GM12878 (cell line): Measurements from ENCODE around the gene KLHL10.

Source experiments
- BHLHE40 ChIP-seq, 2 experiments: fragments of 450-650 bp in 1 of 2; IDR thresholded peaks; 2 replicates each; pipeline ENCODE4 v1.6.1; 2011 to 2017; ENCODE audit warnings: low read depth in 2 of 2, borderline replicate concordance in 1 of 2, improper control_type of control experiment in 1 of 2, low read length in 1 of 2, mild to moderate bottlenecking in 1 of 2
- BRCA1 ChIP-seq: IDR thresholded peaks from 2 replicates; pipeline ENCODE4 v1.6.1; 2011; ENCODE audit warnings: low read depth, low read length, improper control_type of control experiment
- CTCF ChIP-seq, 3 experiments: IDR thresholded peaks in 2 of 3; conservative IDR thresholded peaks in 1 of 3; 2 replicates each; pipeline ENCODE4 v1.5.1; 2011; ENCODE audit warnings: low read depth in 3 of 3, low read length in 3 of 3, mild to moderate bottlenecking in 3 of 3, control low read depth in 2 of 3, moderate library complexity in 2 of 3, inconsistent platforms in 1 of 3, mixed read lengths in 1 of 3; ENCODE audit not compliant: control insufficient read depth in 2 of 3, insufficient read depth in 1 of 3; ENCODE audit errors: extremely low read depth in 1 of 3
- EGR1 ChIP-seq, 2 experiments: IDR thresholded peaks; 1 replicate in 1 of 2; 2 replicates in 1 of 2; pipeline ENCODE4 v1.6.1; 2011 to 2012; ENCODE audit warnings: low read depth in 2 of 2, low read length in 2 of 2, borderline replicate concordance in 1 of 2, mild to moderate bottlenecking in 1 of 2, moderate library complexity in 1 of 2
- POLR2A ChIP-seq: IDR thresholded peaks from 2 replicates; pipeline ENCODE4 v1.6.1; 2011; ENCODE audit warnings: low read depth, mild to moderate bottlenecking, low read length
- TAF1 ChIP-seq: IDR thresholded peaks from 2 replicates; pipeline ENCODE4 v1.6.1; 2011; ENCODE audit warnings: mild to moderate bottlenecking, low read depth, low read length, borderline replicate concordance
- TCF3 ChIP-seq: IDR thresholded peaks from 2 replicates; pipeline ENCODE4 v1.6.1; 2012; ENCODE audit warnings: low read depth, mild to moderate bottlenecking, low read length, borderline replicate concordance; ENCODE audit not compliant: insufficient read depth
- TF ChIP-seq, protein P1 (sequence below): fragments of 450-650 bp; formaldehyde crosslinking; IDR thresholded peaks from 2 replicates; pipeline ENCODE4 v1.4.0; 2020; ENCODE audit warnings: mild to moderate bottlenecking, moderate library complexity

DNA sequence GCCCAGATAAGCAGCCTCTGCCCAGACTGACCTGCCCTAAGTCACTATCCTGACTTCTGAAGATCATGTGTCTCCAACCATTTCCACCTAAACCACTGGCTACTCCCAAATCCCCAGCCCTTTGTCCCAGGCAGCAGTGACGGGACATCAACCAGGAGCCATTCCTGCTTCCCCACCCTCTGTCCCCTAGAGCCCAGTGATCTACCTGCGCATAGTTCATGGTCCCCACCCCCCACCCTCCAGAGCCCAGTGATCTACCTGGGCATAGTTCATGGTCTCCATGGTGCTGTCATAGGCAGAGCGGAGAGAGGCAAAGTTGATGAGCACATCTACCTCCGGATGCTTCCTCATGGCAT lies 54.4 kb downstream of the KLHL10 start:
- no peak for TF ChIP-seq BHLHE40 (IDR thresholded peaks at IDR 0.05; ENCODE audit: borderline replicate concordance in 1 of 2, low read depth in 2 of 2, low read length in 1 of 2)
- TF ChIP-seq TCF3, result no peak
- no peak for TF ChIP-seq BRCA1
- no peak for TF ChIP-seq CTCF (IDR thresholded peaks at IDR 0.05 in 2 of 3, conservative IDR thresholded peaks at IDR 0.05 in 1 of 3; ENCODE audit: control insufficient read depth in 2 of 3, extremely low read depth in 1 of 3, insufficient read depth in 1 of 3, low read depth in 3 of 3, low read length in 3 of 3)
- TF ChIP-seq EGR1 (IDR thresholded peaks at IDR 0.05; ENCODE audit: borderline replicate concordance in 1 of 2, low read depth in 2 of 2, low read length in 2 of 2), result no peak
- TF ChIP-seq TAF1, result no peak
- TF ChIP-seq, protein P1, sequence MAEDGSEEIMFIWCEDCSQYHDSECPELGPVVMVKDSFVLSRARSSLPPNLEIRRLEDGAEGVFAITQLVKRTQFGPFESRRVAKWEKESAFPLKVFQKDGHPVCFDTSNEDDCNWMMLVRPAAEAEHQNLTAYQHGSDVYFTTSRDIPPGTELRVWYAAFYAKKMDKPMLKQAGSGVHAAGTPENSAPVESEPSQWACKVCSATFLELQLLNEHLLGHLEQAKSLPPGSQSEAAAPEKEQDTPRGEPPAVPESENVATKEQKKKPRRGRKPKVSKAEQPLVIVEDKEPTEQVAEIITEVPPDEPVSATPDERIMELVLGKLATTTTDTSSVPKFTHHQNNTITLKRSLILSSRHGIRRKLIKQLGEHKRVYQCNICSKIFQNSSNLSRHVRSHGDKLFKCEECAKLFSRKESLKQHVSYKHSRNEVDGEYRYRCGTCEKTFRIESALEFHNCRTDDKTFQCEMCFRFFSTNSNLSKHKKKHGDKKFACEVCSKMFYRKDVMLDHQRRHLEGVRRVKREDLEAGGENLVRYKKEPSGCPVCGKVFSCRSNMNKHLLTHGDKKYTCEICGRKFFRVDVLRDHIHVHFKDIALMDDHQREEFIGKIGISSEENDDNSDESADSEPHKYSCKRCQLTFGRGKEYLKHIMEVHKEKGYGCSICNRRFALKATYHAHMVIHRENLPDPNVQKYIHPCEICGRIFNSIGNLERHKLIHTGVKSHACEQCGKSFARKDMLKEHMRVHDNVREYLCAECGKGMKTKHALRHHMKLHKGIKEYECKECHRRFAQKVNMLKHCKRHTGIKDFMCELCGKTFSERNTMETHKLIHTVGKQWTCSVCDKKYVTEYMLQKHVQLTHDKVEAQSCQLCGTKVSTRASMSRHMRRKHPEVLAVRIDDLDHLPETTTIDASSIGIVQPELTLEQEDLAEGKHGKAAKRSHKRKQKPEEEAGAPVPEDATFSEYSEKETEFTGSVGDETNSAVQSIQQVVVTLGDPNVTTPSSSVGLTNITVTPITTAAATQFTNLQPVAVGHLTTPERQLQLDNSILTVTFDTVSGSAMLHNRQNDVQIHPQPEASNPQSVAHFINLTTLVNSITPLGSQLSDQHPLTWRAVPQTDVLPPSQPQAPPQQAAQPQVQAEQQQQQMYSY (CRISPR knock-in tag), result no peak
- no peak for TF ChIP-seq POLR2A
